SK-N-SH (cell line): ENCODE data around the gene ATP8A2. TPM values are rescaled to one million over a fixed set of nuclear protein-coding genes. Genes with fewer than 3 reads are reported as not detected.

Source experiments
- CTCF ChIA-PET: fragments of 300-600, 350-600 bp; formaldehyde crosslinking; extraction: SDS; loops from one replicate; lab custom pipeline; 2021; lab: Yijun Ruan, JAX
- POLR2A ChIA-PET: fragments of 350-600 bp; sonication (Branson Sonifier 250); formaldehyde crosslinking; extraction: SDS; loops from one replicate; lab custom pipeline; 2020; ENCODE audit warnings: antibody characterized with exemption, inconsistent platforms; lab: Yijun Ruan, JAX
- DNase-seq: peaks from one replicate; pipeline ENCODE4 v3.0.0; 2012
- H2AFZ ChIP-seq: fragments of 200-600 bp; sonication (generic); 2 replicates; pipeline ENCODE4 v1.8.1; 2016; ENCODE audit warnings: antibody characterized with exemption, mild to moderate bottlenecking, low read depth
- H3F3A ChIP-seq: fragments of 200-600 bp; sonication (generic); replicated peaks from 2 replicates; pipeline ENCODE3; 2016; ENCODE audit warnings: antibody characterized with exemption, mild to moderate bottlenecking; ENCODE audit not compliant: insufficient read depth
- H3K27ac ChIP-seq, 2 experiments: fragments of 200-500 bp in 1 of 2; fragments of 200-600 bp in 1 of 2; sonication (Bioruptor generic) in 1 of 2; sonication (generic), shearing (Covaris generic) in 1 of 2; 2 replicates each; pipeline versions ENCODE4 v1.5.1 to v1.6.1; 2014 to 2016; ENCODE audit warnings: low read depth in 2 of 2, inconsistent platforms in 1 of 2, low read length in 1 of 2, mild to moderate bottlenecking in 1 of 2, mixed read lengths in 1 of 2
- H3K27me3 ChIP-seq: fragments of 200-600 bp; sonication (generic), shearing (Covaris generic); 2 replicates; pipeline ENCODE4 v1.6.1; 2016; ENCODE audit warnings: mixed run types; ENCODE audit not compliant: insufficient read depth
- H3K36me3 ChIP-seq, 2 experiments: fragments of 200-500 bp in 1 of 2; fragments of 200-600 bp in 1 of 2; sonication (Bioruptor generic) in 1 of 2; sonication (generic) in 1 of 2; replicated peaks in 1 of 2; 2 replicates each; pipeline versions ENCODE3 to v1.5.1; 2014 to 2016; ENCODE audit warnings: low read length in 1 of 2, mild to moderate bottlenecking in 1 of 2; ENCODE audit not compliant: insufficient read depth in 2 of 2, control insufficient read depth in 1 of 2
- H3K4me1 ChIP-seq, 2 experiments: fragments of 200-500 bp in 1 of 2; fragments of 200-600 bp in 1 of 2; sonication (Bioruptor generic) in 1 of 2; sonication (generic), shearing (Covaris generic) in 1 of 2; 2 replicates each; pipeline versions ENCODE4 v1.5.1 to v1.6.1; 2014 to 2016; ENCODE audit warnings: low read depth in 1 of 2, low read length in 1 of 2, mixed run types in 1 of 2; ENCODE audit not compliant: insufficient read depth in 2 of 2, control insufficient read depth in 1 of 2
- H3K4me2 ChIP-seq: fragments of 200-600 bp; sonication (generic), shearing (Covaris generic); 2 replicates; pipeline ENCODE4 v1.6.1; 2017; ENCODE audit warnings: mixed run types
- H3K4me3 ChIP-seq, 2 experiments: fragments of 200-500 bp in 1 of 2; fragments of 200-600 bp in 1 of 2; sonication (Bioruptor generic) in 1 of 2; sonication (generic), shearing (Covaris generic) in 1 of 2; 2 replicates each; pipeline versions ENCODE4 v1.5.1 to v1.8.1; 2014 to 2016; ENCODE audit warnings: low read depth in 2 of 2, inconsistent platforms in 1 of 2, low read length in 1 of 2, mild to moderate bottlenecking in 1 of 2, mixed read lengths in 1 of 2, moderate library complexity in 1 of 2
- H3K79me2 ChIP-seq: fragments of 200-600 bp; sonication (generic); 2 replicates; pipeline ENCODE4 v1.8.1; 2017; ENCODE audit warnings: mild to moderate bottlenecking; ENCODE audit not compliant: insufficient read depth
- H3K9ac ChIP-seq: fragments of 200-600 bp; sonication (generic); 2 replicates; pipeline ENCODE4 v1.6.1; 2017; ENCODE audit warnings: mixed run types
- H3K9me2 ChIP-seq: fragments of 200-600 bp; sonication (generic); 2 replicates; pipeline ENCODE4 v1.6.1; 2017; ENCODE audit warnings: mixed run types
- H3K9me3 ChIP-seq: fragments of 200-600 bp; sonication (generic); 2 replicates; pipeline ENCODE4 v1.6.1; 2017; ENCODE audit warnings: mixed run types, mild to moderate bottlenecking, moderate library complexity
- H4K20me1 ChIP-seq: fragments of 200-600 bp; sonication (generic); 2 replicates; pipeline ENCODE4 v1.6.1; 2017; ENCODE audit warnings: mild to moderate bottlenecking, mixed run types; ENCODE audit not compliant: insufficient read depth
- CTCF ChIP-seq: fragments of 200-600 bp; sonication (generic); IDR thresholded peaks from 2 replicates; pipeline ENCODE4 v1.6.1; 2017; ENCODE audit warnings: antibody characterized with exemption, mild to moderate bottlenecking, moderate library complexity
- ELF1 ChIP-seq: IDR thresholded peaks from 2 replicates; pipeline ENCODE4 v1.4.0; 2012
- FOSL2 ChIP-seq: IDR thresholded peaks from 2 replicates; pipeline ENCODE4 v1.4.0; 2012; ENCODE audit warnings: low read depth, mild to moderate bottlenecking, moderate library complexity, borderline replicate concordance
- FOXJ3 ChIP-seq: sonication (generic); formaldehyde crosslinking; IDR thresholded peaks from 2 replicates; pipeline ENCODE4 v1.5.1; 2020; ENCODE audit warnings: mild to moderate bottlenecking, missing genetic modification reagents
- FOXM1 ChIP-seq: IDR thresholded peaks from 2 replicates; pipeline ENCODE4 v1.4.0; 2012; ENCODE audit warnings: low read depth, mild to moderate bottlenecking
- MXI1 ChIP-seq: IDR thresholded peaks from 2 replicates; pipeline ENCODE4 v1.6.1; 2012; ENCODE audit warnings: mild to moderate bottlenecking, low read depth, low read length, improper control_type of control experiment
- NFIC ChIP-seq: IDR thresholded peaks from 2 replicates; pipeline ENCODE4 v1.4.0; 2012; ENCODE audit warnings: borderline replicate concordance
- POLR2AphosphoS5 ChIP-seq: IDR thresholded peaks from 2 replicates; pipeline ENCODE4 v1.6.1; 2012; ENCODE audit warnings: low read depth, low read length
- RAD21 ChIP-seq: IDR thresholded peaks from 2 replicates; pipeline ENCODE4 v1.6.1; 2012; ENCODE audit warnings: mild to moderate bottlenecking, low read length
- RCOR1 ChIP-seq: fragments of 150-350 bp; IDR thresholded peaks from 2 replicates; pipeline ENCODE4 v1.6.1; 2017; ENCODE audit warnings: antibody characterized with exemption, low read length
- REST ChIP-seq: IDR thresholded peaks from 2 replicates; pipeline ENCODE4 v1.6.1; 2012; ENCODE audit warnings: mild to moderate bottlenecking, low read depth, low read length, moderate library complexity
- SMC3 ChIP-seq: IDR thresholded peaks from 2 replicates; pipeline ENCODE4 v1.6.1; 2012; ENCODE audit warnings: low read depth, low read length, improper control_type of control experiment
- TEAD4 ChIP-seq: IDR thresholded peaks from 2 replicates; pipeline ENCODE4 v1.4.0; 2012; ENCODE audit warnings: mild to moderate bottlenecking, borderline replicate concordance; ENCODE audit not compliant: insufficient read depth
- USF1 ChIP-seq: IDR thresholded peaks from 2 replicates; pipeline ENCODE4 v1.4.0; 2012; ENCODE audit warnings: low read depth, borderline replicate concordance
- YY1 ChIP-seq: IDR thresholded peaks from 2 replicates; pipeline ENCODE4 v1.4.0; 2012; ENCODE audit warnings: low read depth, mild to moderate bottlenecking
- WGBS: methylation state at CpG from one replicate; pipeline ENCODE4 v1.1.6; 2017; ENCODE audit warnings: low lambda C conversion rate; 5-methylcytosine and 5-hydroxymethylcytosine counted together
- polyA plus RNA-seq, 3 experiments: library from polyadenylated mRNA; depleted of rRNA; stranded (reverse); fragments of >200 nt; gene quantifications; 2 replicates each; pipeline ENCODE4 v1.2.3, GENCODE V29; 2012

Gene ATP8A2
- polyA plus RNA-seq, 1 of the 3 experiments (the other 2 are of a cell fraction): 0.02 TPM

GRCh38 chr13:25378528-25378927, 6.8 kb downstream of the ATP8A2 start:
- H4K20me1 ChIP-seq: no peaks in the 10 kb centered on the region
- TF ChIP-seq SMC3 (no peak), FOSL2 (no peak), MXI1 (no peak), REST (no peak), POLR2AphosphoS5 (no peak), YY1 (no peak), USF1 (no peak), ELF1 (no peak), RAD21 (no peak), CTCF (no peak), FOXM1 (no peak), FOXJ3 (CRISPR knock-in tag) (no peak), NFIC (no peak), RCOR1 (no peak), TEAD4 (no peak)
- TF ChIP-seq, all 33 proteins: peak for 0
- WGBS: 65% methylated on average over 5 of the region's 5 CpGs
- Histone ChIP-seq H3K4me2 (no peak overlapping the region), H3K4me1 (no peaks in the 10 kb centered on the region), H3K9me3 (no peaks in the 10 kb centered on the region), H3K4me3 (no peak overlapping the region), H3K9me2 (no peaks in the 10 kb centered on the region), H3K27ac (no peak overlapping the region), H3K36me3 (no peaks in the 10 kb centered on the region), H3K79me2 (no peaks in the 10 kb centered on the region), H3F3A (no peaks in the 10 kb centered on the region), H3K27me3 (peaks cover 14% of the 10 kb centered on the region), H2AFZ (no peak overlapping the region), H3K9ac (no peak overlapping the region)
- POLR2A ChIA-PET: no interaction called here
- DNase-seq: no peak
- CTCF ChIA-PET: no interaction called here
